ENCODE results near the gene GATD1. TPM values are rescaled to one million over a fixed set of nuclear protein-coding genes. Genes with fewer than 3 reads are reported as not detected.

The GATD1 gene
- total and polyA plus RNA-seq, 9 of the 15 experiments (the other 6 are each of a cell fraction or from before 2014, with no cell fraction given): 2.8 to 144 (median 36.9) TPM

GRCh38 chr11:747158-748006 is 29.9 kb downstream of the GATD1 start, which contains the start of gene TALDO1 (continued):
- TF ChIP-seq PHTF2 (CRISPR knock-in tag; IDR thresholded peaks at IDR 0.05) (no peak), TBL1XR1 (IDR thresholded peaks at IDR 0.05; ENCODE audit: low read length in 2 of 2) (no peak), TAF1 (IDR thresholded peaks at IDR 0.05; ENCODE audit: control insufficient read depth, extremely low read depth, insufficient read depth, low read length, severe bottlenecking) (peak; percentile 91), RFX5 (IDR thresholded peaks at IDR 0.05; ENCODE audit: low read depth, low read length) (no peak), ZNF695 (CRISPR knock-in tag; IDR thresholded peaks at IDR 0.05) (no peak), CHCHD3 (CRISPR knock-in tag; IDR thresholded peaks at IDR 0.05) (no peak), FUS (optimal IDR thresholded peaks at IDR 0.05; ENCODE audit: low read depth, low read length) (no peak), KAT7 (CRISPR knock-in tag; IDR thresholded peaks at IDR 0.05; ENCODE audit: borderline replicate concordance) (peak; percentile 29; the same call in 1 of the 2 replicates), USF1 (CRISPR knock-in tag; IDR thresholded peaks at IDR 0.05) (no peak), SRSF9 (IDR thresholded peaks at IDR 0.05; ENCODE audit: borderline replicate concordance, low read depth, low read length) (no peak), ZMIZ1 (IDR thresholded peaks at IDR 0.05; ENCODE audit: low read depth in 2 of 2, low read length in 2 of 2) (0 out of 4 replicates have a peak, but pooled peaks of 1 of the 2 experiments have one; percentile 49), HBP1 (CRISPR knock-in tag; IDR thresholded peaks at IDR 0.05) (no peak), ZNF785 (CRISPR knock-in tag; IDR thresholded peaks at IDR 0.05) (no peak), FOSL1 (tag; conservative IDR thresholded peaks at IDR 0.05) (no peak), ZNF583 (CRISPR knock-in tag; IDR thresholded peaks at IDR 0.05) (no peak), ATF4 (CRISPR knock-in tag; IDR thresholded peaks at IDR 0.05) (no peak), PKNOX1 (IDR thresholded peaks at IDR 0.05) (no peak), ATF1 (CRISPR knock-in tag; IDR thresholded peaks at IDR 0.05) (no peak), ATF1 (tag; IDR thresholded peaks at IDR 0.05) (peak; percentile 47)

Measured in K562 (cell line).